Panc1 (cell line): Measurements from ENCODE around the gene MMP24OS. TPM values are rescaled to one million over a fixed set of nuclear protein-coding genes. Genes with fewer than 3 reads are reported as not detected.

Source experiments
- ATAC-seq: fragments of 200-7000 bp; cut with Tn5 transposase; 2 replicates; pipeline ENCODE4 v1.9.1; 2020; ENCODE audit warnings: mild to moderate bottlenecking, moderate library complexity
- BruUV-seq: library from RNA; stranded (reverse); fragments of 400-500 nt; replicated peaks from 2 replicates; lab custom pipeline; 2021; lab: Mats Ljungman, UMichigan
- CTCF ChIA-PET: fragments of 300-600 bp; sonication (Branson Sonifier 250); formaldehyde crosslinking; loops from one replicate; lab custom pipeline; 2022; ENCODE audit warnings: antibody characterized with exemption; lab: Charles Lee
- POLR2A ChIA-PET: fragments of 300-600 bp; sonication (Branson Sonifier 250); formaldehyde crosslinking; loops from one replicate; lab custom pipeline; 2022; ENCODE audit warnings: antibody characterized with exemption; lab: Charles Lee
- DNase-seq: peaks from one replicate; pipeline ENCODE4 v3.0.0-alpha.2; 2010; ENCODE audit warnings: low read depth, low spot score
- H3K27ac ChIP-seq: 2 replicates; pipeline ENCODE4 v1.5.1; 2011; ENCODE audit warnings: mild to moderate bottlenecking, low read length, inconsistent platforms
- H3K27me3 ChIP-seq: fragments of 200-500 bp; sonication (Bioruptor generic); 2 replicates; pipeline ENCODE4 v1.6.0; 2014; ENCODE audit warnings: low read length, inconsistent platforms; ENCODE audit not compliant: control insufficient read depth, insufficient read depth
- H3K36me3 ChIP-seq: fragments of 200-500 bp; sonication (Bioruptor generic); 2 replicates; pipeline ENCODE4 v1.5.1; 2014; ENCODE audit warnings: inconsistent platforms, mild to moderate bottlenecking, low read length, moderate library complexity; ENCODE audit not compliant: control insufficient read depth, insufficient read depth
- H3K4me1 ChIP-seq: 2 replicates; pipeline ENCODE4 v1.5.1; 2011; ENCODE audit warnings: inconsistent platforms, mild to moderate bottlenecking, low read length, moderate library complexity; ENCODE audit not compliant: control insufficient read depth, insufficient read depth
- H3K4me3 ChIP-seq, 2 experiments: 2 replicates each; pipeline ENCODE4 v1.5.1; 2011 to 2012; ENCODE audit warnings: low read depth in 2 of 2, low read length in 2 of 2, mild to moderate bottlenecking in 2 of 2, inconsistent platforms in 1 of 2, moderate library complexity in 1 of 2
- H3K9me3 ChIP-seq: fragments of 200-500 bp; sonication (Bioruptor generic); 2 replicates; pipeline ENCODE4 v1.5.1; 2014; ENCODE audit warnings: low read depth, mild to moderate bottlenecking, inconsistent platforms, low read length, moderate library complexity; ENCODE audit not compliant: control insufficient read depth, insufficient read depth
- CTCF ChIP-seq: fragments of 450-650 bp; IDR thresholded peaks from 2 replicates; pipeline ENCODE4 v1.5.1; 2017; ENCODE audit warnings: mild to moderate bottlenecking
- POLR2AphosphoS5 ChIP-seq: IDR thresholded peaks from 2 replicates; pipeline ENCODE4 v1.6.1; 2012; ENCODE audit warnings: mild to moderate bottlenecking, low read depth, low read length, moderate library complexity
- REST ChIP-seq, 2 experiments: IDR thresholded peaks; 2 replicates each; pipeline ENCODE4 v1.6.1; 2011 to 2012; ENCODE audit warnings: low read depth in 2 of 2, control low read depth in 1 of 2, low read length in 1 of 2, mild to moderate bottlenecking in 1 of 2, moderate library complexity in 1 of 2; ENCODE audit not compliant: insufficient read depth in 1 of 2
- SIN3A ChIP-seq: IDR thresholded peaks from 2 replicates; pipeline ENCODE4 v1.6.1; 2012; ENCODE audit warnings: low read depth, mild to moderate bottlenecking, low read length, moderate library complexity, borderline replicate concordance; ENCODE audit not compliant: insufficient read depth
- TCF7L2 ChIP-seq: IDR thresholded peaks from 2 replicates; pipeline ENCODE4 v1.6.1; 2011; ENCODE audit warnings: mild to moderate bottlenecking, low read depth, low read length, inconsistent platforms
- in situ Hi-C: cut with HindIII; loops from 2 replicates; pipeline ENCODE4 v1.10.0; 2016; ENCODE audit warnings: low sequenced_read_pairs, low pct_unique_long_range_greater_than_20kb
- intact Hi-C: fragments of 100-400 bp; cut with micrococcal nuclease; formaldehyde crosslinking; loops from one replicate; pipeline ENCODE4 v1.10.0; 2022; ENCODE audit not compliant: unreplicated experiment
- total RNA-seq: library from RNA; stranded (reverse); gene quantifications from one replicate; pipeline ENCODE4 v1.2.1, GENCODE V29; 2021; ENCODE audit not compliant: unreplicated experiment

Gene MMP24OS
- total RNA-seq, 1 experiment from 2014 or later = 83.8 TPM

GRCh38 chr20:35295674-35296073 lies 17.8 kb upstream of the MMP24OS start:
- BruUV-seq = no TSS peak
- CTCF ChIA-PET = no interaction called here

GRCh38 chr20:35295058-35295457 lies 17.1 kb upstream of the MMP24OS start:
- Histone ChIP-seq H3K36me3 (no peaks in the 10 kb centered on the region), H3K4me3 (no peak overlapping the region), H3K4me1 (no peaks in the 10 kb centered on the region), H3K27ac (no peak overlapping the region), H3K9me3 (no peaks in the 10 kb centered on the region), H3K27me3 (no peaks in the 10 kb centered on the region)
- no peak for DNase-seq
- BruUV-seq = no TSS peak
- no peak for ATAC-seq
- TF ChIP-seq POLR2AphosphoS5 (no peak), TCF7L2 (no peak), SIN3A (no peak), REST (IDR thresholded peaks at IDR 0.05; ENCODE audit: insufficient read depth in 1 of 2, low read depth in 2 of 2, low read length in 1 of 2) (no peak), CTCF (no peak)
- ChIA-PET CTCF (no interaction called here), POLR2A (interaction anchor here (0.7 kb wide), 1 partner anchor 45 kb away, joined by 5 read pairs; no protein-coding TSS in a partner anchor)
- in situ Hi-C loops = no loop called here
- intact Hi-C loops = no loop called here

More at GRCh38 chr20:35295674-35296073, 17.8 kb upstream of the MMP24OS start:
- no peak overlapping the region for H3K27ac ChIP-seq
- H3K4me3 ChIP-seq = no peak overlapping the region
- ATAC-seq (no peak), DNase-seq (no peak)
- no peaks in the 10 kb centered on the region for H3K4me1 ChIP-seq
- H3K9me3 ChIP-seq = no peaks in the 10 kb centered on the region
- H3K36me3 ChIP-seq = no peaks in the 10 kb centered on the region
- intact Hi-C loops (no loop called here), in situ Hi-C loops (no loop called here)
- H3K27me3 ChIP-seq = no peaks in the 10 kb centered on the region
- POLR2A ChIA-PET = interaction anchor here (0.7 kb wide), 1 partner anchor 46 kb away, joined by 5 read pairs; no protein-coding TSS in a partner anchor
- TF ChIP-seq POLR2AphosphoS5 (no peak), SIN3A (no peak), REST (IDR thresholded peaks at IDR 0.05; ENCODE audit: insufficient read depth in 1 of 2, low read depth in 2 of 2, low read length in 1 of 2) (no peak), TCF7L2 (no peak), CTCF (no peak)
